GM12878 (cell line): Measurements from ENCODE around the gene LYPD5. TPM values are rescaled to one million over a fixed set of nuclear protein-coding genes. Genes with fewer than 3 reads are reported as not detected.

Experiments used
- BMI1 ChIP-seq: fragments of 450-650 bp; IDR thresholded peaks from 2 replicates; pipeline ENCODE4 v1.6.1; 2016; ENCODE audit warnings: mild to moderate bottlenecking, moderate library complexity, borderline replicate concordance
- CHD4 ChIP-seq: fragments of 200-600 bp; sonication (generic); IDR thresholded peaks from 2 replicates; pipeline ENCODE4 v1.6.1; 2016; ENCODE audit warnings: mild to moderate bottlenecking
- FOXK2 ChIP-seq: fragments of 450-650 bp; IDR thresholded peaks from 2 replicates; pipeline ENCODE4 v1.6.1; 2017; ENCODE audit warnings: mild to moderate bottlenecking, moderate library complexity
- HCFC1 ChIP-seq: fragments of 150-350 bp; IDR thresholded peaks from 2 replicates; pipeline ENCODE4 v1.6.1; 2014; ENCODE audit warnings: low read length
- HDAC6 ChIP-seq: fragments of 200-600 bp; sonication (generic); IDR thresholded peaks from one replicate; pipeline ENCODE4 v1.8.0; 2017; ENCODE audit warnings: antibody characterized with exemption; ENCODE audit not compliant: unreplicated experiment
- NBN ChIP-seq: fragments of 450-650 bp; IDR thresholded peaks from 2 replicates; pipeline ENCODE4 v1.6.1; 2016
- NFXL1 ChIP-seq: fragments of 450-650 bp; IDR thresholded peaks from 2 replicates; pipeline ENCODE4 v1.6.1; 2017; ENCODE audit warnings: antibody characterized with exemption, mild to moderate bottlenecking, borderline replicate concordance
- PRDM15 ChIP-seq: fragments of 450-650 bp; formaldehyde crosslinking; IDR thresholded peaks from 2 replicates; pipeline ENCODE4 v1.4.0; 2020; ENCODE audit warnings: mild to moderate bottlenecking, moderate library complexity
- RELA ChIP-seq: fragments of 450-650 bp; IDR thresholded peaks from 2 replicates; pipeline ENCODE4 v1.8.0; 2014; ENCODE audit warnings: borderline replicate concordance; ENCODE audit not compliant: partially characterized antibody
- REST ChIP-seq: IDR thresholded peaks from 2 replicates; pipeline ENCODE4 v1.6.1; 2012; ENCODE audit warnings: mild to moderate bottlenecking, low read depth, low read length
- SIX5 ChIP-seq: IDR thresholded peaks from 2 replicates; pipeline ENCODE4 v1.6.1; 2011; ENCODE audit warnings: mild to moderate bottlenecking, low read depth, low read length, moderate library complexity; ENCODE audit not compliant: severe bottlenecking
- TCF3 ChIP-seq: IDR thresholded peaks from 2 replicates; pipeline ENCODE4 v1.6.1; 2012; ENCODE audit warnings: low read depth, mild to moderate bottlenecking, low read length, borderline replicate concordance; ENCODE audit not compliant: insufficient read depth
- ZNF687 ChIP-seq: fragments of 450-650 bp; IDR thresholded peaks from 2 replicates; pipeline ENCODE4 v1.6.1; 2017; ENCODE audit warnings: mild to moderate bottlenecking, moderate library complexity
- polyA plus RNA-seq, 11 experiments: library from polyadenylated mRNA; depleted of rRNA in 4 of 11; unstranded in 6 of 11; stranded (reverse) in 5 of 11; fragments of >200 nt; fragmentation: Nextera tagmentation in 4 of 11; fragmentation: Illumina TruSeq in 1 of 11; extraction: Ambion mirVana in 4 of 11; extraction: Trizol in 1 of 11; gene quantifications; 1 replicate in 1 of 11; 2 replicates in 10 of 11; pipeline versions ENCODE4 v1.2.1 to v1.2.3, GENCODE V29; 2011 to 2016; ENCODE audit warnings: inconsistent platforms in 2 of 11, missing spikeins in 2 of 11, low read depth in 1 of 11
- total RNA-seq, 4 experiments: library from RNA; depleted of rRNA in 3 of 4; stranded (reverse); fragments of >200 nt in 3 of 4; fragmentation: Illumina TruSeq in 1 of 4; extraction: Trizol in 1 of 4; gene quantifications; 2 replicates each; pipeline versions ENCODE4 v1.2.1 to v1.2.3, GENCODE V29; 2013 to 2021

The LYPD5 gene
- total and polyA plus RNA-seq, 10 of the 15 experiments (the other 5 are each of a cell fraction or from before 2014, with no cell fraction given), result 0.04 to 2.2 (median 0.69) TPM; not detected in 1

GRCh38 chr19:43777163-43777695, 25.0 kb downstream of the LYPD5 start (continued):
- no peak for TF ChIP-seq ZNF687
- TF ChIP-seq CHD4, result no peak
- TF ChIP-seq REST, result no peak
- 0 out of 2 replicates have a peak, but pooled peaks have one; percentile 13 for TF ChIP-seq BMI1
- TF ChIP-seq FOXK2, result no peak
- TF ChIP-seq HCFC1, result no peak
- no peak for TF ChIP-seq HDAC6
- TF ChIP-seq TCF3, result no peak
- TF ChIP-seq RELA, result no peak
- 0 out of 2 replicates have a peak, but pooled peaks have one; percentile 21 for TF ChIP-seq NBN
- TF ChIP-seq SIX5, result no peak
- TF ChIP-seq PRDM15 (CRISPR knock-in tag), result no peak
- no peak for TF ChIP-seq NFXL1
